HG02970 (cell line): ENCODE measurements around the gene FAM180A.

Experiments
- ATAC-seq: cut with Tn5 transposase; IDR thresholded peaks from one replicate; pipeline ENCODE4 v1.9.1; 2021; ENCODE audit warnings: mild to moderate bottlenecking, moderate library complexity, moderate number of reproducible peaks; ENCODE audit not compliant: unreplicated experiment, low FRiP score

The FAM180A gene

DNA sequence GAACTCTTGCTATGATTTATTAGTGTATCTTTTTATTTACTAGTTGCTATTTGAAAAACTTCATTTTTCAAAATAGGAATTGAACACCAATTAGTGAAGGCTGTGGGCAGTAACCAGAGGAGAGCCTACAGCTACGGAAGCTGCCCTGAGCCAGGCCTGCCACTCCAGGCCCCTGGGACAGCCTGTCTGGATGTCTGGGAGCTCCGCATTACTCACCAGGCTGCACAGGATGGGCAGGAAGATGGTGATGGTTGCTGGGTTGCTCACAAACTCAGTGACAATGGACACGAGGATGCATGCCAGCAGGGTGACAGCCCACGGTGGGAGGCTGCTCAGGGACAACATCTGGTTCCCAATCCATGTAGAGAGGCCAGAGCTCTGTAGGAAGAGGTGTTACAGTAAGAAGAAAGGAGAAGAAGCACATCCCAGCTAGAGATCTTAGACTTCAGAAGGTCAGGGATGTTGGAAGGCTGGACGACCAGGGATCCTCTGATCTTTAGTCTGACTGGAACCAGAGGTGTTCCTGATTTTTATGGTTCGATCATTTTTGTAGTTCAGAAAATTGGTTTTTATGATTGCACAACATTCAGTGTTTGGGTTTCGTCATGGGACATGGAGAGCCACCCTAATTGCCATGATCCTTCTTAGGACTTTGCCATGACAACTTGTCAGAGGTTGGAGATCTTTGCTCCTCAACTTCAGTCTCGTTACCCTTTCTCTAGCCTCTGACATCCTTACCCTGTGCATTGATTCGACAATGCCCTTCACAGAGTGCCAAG, 63.1 kb downstream of the FAM180A start:
- ATAC-seq = no peak

- ATAC-seq = no peak
Observed at GRCh38 chr7:135684699-135685098, 63.9 kb downstream of the FAM180A start.

GRCh38 chr7:135684136-135684535, 64.5 kb downstream of the FAM180A start:
- no peak for ATAC-seq

GRCh38 chr7:135683609-135684008, 65.0 kb downstream of the FAM180A start:
- no peak for ATAC-seq

GRCh38 chr7:135682191-135682590, 66.4 kb downstream of the FAM180A start:
- ATAC-seq = no peak

- ATAC-seq = no peak
Observed at GRCh38 chr7:135681762-135682161, 66.9 kb downstream of the FAM180A start.
